GM23248 (cell line): Measurements from ENCODE around the gene TNXB.

Source experiments
- EZH2 ChIP-seq: fragments of 200-600 bp; sonication (generic); IDR thresholded peaks from 2 replicates; pipeline ENCODE4 v1.6.1; 2018; ENCODE audit warnings: antibody characterized with exemption, mild to moderate bottlenecking; ENCODE audit not compliant: insufficient read depth, poor library complexity, severe bottlenecking
- EZH2phosphoT487 ChIP-seq: fragments of 200-600 bp; sonication (generic); IDR thresholded peaks from 2 replicates; pipeline ENCODE4 v1.6.1; 2018; ENCODE audit warnings: antibody characterized with exemption, moderate library complexity, mild to moderate bottlenecking, low read depth; ENCODE audit not compliant: insufficient read depth

GRCh38 chr6:32154514-32155161 is 45.5 kb upstream of the TNXB start:
- no peak for TF ChIP-seq EZH2phosphoT487
- TF ChIP-seq EZH2: no peak
